HG03439 (cell line): Measurements from ENCODE around the gene ADARB2.

Experiments
- ATAC-seq: cut with Tn5 transposase; IDR thresholded peaks from one replicate; pipeline ENCODE4 v1.9.1; 2021; ENCODE audit warnings: mild to moderate bottlenecking, moderate library complexity; ENCODE audit not compliant: unreplicated experiment

ADARB2 gene

DNA sequence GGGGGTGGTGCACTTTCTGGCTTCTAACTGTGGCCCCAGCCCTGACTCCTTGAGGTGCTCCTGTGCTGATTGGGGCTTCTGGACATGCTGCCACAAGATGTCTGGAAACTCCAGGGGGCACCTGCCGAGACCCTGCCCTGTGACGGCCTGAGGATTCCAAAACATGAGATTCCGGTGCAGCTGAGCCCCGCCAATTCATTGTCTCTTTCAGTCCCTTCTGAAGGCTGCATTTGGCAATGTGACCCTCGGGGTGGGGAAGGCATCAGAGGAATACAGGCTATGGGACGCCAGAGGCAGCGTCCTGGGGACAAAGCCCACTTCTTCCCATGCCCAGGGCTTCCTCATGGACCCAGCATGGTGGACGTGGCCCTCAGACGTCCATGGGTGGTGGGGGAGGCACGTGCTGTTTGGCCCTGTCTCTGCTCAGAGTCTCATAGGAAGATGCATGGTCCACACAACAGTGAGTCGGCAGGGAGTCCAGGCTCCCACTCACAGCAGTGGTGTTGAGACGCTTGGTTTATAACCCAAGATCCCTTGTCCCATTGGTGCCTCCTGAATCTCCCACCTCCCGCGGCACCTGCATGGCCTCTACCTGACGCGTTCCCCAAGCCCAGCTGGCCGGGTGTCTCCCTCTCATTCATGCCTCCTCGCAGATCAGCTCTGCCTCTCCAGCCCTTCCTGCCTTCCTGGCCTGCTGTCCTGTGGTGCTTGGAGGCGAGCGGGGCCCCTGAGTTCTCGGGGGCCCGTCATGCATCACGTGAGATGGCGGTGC is 551.2 kb downstream of the ADARB2 start:
- ATAC-seq, result no peak

DNA sequence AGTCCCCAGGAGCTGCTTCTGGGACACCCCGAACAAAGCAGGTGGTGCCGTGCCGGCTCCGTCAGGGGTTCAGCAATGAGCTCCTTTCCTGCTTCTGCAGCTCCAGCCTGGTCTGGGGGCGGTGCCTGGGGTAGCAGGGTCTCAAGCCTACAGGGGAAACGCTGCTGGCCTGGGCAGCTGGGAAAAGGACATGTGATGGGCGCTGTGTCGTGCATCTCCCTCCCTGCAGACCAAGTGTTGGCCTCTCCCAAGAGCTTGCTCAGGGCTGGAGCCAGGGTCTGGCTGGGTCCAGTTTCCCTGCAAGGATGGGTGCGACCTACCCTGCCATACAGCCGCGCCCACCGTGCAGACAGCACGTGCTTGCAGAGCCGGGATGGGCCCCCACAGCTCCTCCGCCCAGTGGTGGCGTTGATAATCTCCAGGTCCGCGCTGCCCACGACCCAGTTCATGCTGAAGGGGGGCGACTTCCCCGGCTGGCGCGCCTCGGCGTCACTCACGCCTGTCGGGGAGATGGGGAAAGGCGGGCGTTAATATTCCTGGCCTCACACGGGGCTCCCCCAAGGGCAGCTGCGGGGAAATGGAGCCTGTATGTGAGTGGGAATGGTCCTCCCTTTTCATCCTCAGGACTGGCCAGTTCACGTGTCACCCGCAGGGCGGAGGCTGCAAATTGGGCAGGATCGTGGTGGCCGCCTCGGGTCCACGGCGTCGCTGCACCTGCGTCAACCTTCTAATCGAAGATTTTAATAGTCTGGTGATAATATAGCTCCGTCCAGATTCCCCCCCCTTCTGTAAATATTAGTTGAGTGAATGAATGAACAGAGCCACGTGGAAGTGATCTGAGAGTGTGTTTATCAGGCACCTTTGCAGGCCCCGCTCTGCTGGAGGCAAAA is 552.5 kb downstream of the ADARB2 start:
- ATAC-seq, result no peak

DNA sequence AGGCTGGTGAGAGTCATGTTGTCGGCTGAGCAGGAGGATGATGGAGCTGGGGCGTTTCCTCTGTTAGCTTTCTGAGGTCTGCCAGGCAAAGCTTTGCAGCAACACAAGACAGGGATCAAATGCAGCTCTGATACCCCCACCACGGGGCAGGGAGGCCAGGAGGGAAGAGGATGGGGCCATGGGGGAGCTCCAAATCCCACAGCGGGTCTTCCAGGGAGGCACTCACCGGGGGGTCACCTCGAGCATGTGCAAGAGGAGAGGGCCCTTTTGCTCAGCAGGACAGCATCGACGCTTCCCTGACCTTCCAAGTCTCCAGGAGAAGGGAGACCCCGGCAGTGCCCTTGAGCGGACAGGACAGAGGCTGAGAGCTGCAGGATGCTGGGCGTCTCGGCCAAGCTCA is 553.6 kb downstream of the ADARB2 start:
- no peak for ATAC-seq

DNA sequence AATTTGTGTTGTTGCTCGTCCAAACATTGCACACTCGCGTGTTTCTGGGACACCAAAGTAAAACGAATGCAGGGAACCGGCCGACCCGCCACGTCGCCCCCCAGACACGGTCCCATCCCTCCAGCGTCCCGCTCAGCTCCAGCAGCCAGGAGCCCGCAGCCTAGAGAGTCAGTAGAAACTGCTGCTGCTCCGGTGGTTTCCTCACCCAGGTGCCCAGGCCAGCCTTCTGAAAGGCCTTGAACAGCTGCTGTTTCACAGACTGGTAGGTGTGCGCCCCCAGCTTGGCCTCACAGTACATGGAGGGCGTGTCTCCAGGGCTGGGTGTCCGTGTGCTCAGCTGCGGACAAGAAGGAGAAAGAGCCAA is 554.3 kb downstream of the ADARB2 start:
- no peak for ATAC-seq

- ATAC-seq, result no peak
Measured at GRCh38 chr10:1182280-1183032, 554.9 kb downstream of the ADARB2 start.

GRCh38 chr10:1180836-1181235 is 556.5 kb downstream of the ADARB2 start:
- ATAC-seq, result no peak

- no peak for ATAC-seq
Measured at GRCh38 chr10:1180071-1180730, 557.1 kb downstream of the ADARB2 start.

DNA sequence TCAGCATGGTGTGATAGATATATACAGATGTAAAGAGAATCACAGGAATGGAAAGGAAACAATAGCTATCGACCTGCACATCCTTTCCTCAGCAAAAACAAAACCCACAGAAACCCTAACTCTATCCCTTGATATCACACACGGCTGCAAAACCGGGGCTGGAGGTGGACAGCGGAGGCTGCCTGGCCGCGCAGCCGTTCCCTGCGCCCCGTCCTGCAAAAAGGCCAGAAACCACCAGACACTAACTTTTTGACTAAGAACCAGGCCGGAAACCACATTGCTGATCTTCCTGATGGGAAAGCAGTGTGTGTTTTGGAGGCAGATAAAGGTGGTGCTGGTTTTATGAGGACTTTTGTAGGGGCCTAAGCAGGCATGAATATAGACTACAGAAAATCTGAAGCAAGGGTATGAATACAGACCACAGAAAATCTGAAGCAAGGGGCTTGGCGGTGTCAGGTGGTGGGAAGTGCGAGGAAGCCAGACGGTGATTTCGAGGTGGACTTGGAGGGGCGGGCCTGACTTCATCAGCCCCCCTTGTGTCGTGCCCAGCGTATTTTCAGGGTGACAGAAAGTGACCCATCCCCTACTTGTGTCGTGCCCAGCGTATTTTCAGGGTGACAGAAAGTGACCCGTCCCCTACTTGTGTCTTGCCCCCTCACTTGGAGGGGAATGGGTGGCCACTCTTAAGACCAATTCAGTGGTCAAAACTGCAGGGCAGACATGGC is 557.8 kb downstream of the ADARB2 start:
- no peak for ATAC-seq

DNA sequence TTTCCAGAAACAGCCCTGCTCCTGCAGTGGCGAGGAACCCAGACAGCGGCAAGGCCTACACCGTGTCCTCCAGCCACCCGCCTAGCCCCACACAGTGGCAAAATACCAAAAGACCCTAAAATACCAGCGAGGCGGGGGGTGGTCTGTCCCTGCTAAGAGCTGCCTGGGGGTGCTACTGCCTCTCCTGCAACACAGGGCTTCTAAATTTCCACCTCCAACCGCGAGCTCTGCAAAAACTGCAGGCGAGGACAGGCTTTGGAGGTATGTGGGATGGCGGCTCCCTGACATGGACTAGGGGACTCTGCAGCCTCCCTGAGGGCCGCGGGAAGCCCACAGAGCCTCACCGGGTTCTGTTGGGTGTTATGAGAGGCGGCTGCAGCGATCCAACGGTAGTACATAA is 558.8 kb downstream of the ADARB2 start:
- ATAC-seq, result no peak

GRCh38 chr10:1177936-1178335 is 559.4 kb downstream of the ADARB2 start:
- ATAC-seq, result no peak

GRCh38 chr10:1175956-1176565 is 561.3 kb downstream of the ADARB2 start:
- ATAC-seq, result no peak

- ATAC-seq, result no peak
Measured at GRCh38 chr10:1174022-1174421, 563.3 kb downstream of the ADARB2 start.

- ATAC-seq, result no peak
Measured at GRCh38 chr10:1173091-1173490, 564.2 kb downstream of the ADARB2 start.

DNA sequence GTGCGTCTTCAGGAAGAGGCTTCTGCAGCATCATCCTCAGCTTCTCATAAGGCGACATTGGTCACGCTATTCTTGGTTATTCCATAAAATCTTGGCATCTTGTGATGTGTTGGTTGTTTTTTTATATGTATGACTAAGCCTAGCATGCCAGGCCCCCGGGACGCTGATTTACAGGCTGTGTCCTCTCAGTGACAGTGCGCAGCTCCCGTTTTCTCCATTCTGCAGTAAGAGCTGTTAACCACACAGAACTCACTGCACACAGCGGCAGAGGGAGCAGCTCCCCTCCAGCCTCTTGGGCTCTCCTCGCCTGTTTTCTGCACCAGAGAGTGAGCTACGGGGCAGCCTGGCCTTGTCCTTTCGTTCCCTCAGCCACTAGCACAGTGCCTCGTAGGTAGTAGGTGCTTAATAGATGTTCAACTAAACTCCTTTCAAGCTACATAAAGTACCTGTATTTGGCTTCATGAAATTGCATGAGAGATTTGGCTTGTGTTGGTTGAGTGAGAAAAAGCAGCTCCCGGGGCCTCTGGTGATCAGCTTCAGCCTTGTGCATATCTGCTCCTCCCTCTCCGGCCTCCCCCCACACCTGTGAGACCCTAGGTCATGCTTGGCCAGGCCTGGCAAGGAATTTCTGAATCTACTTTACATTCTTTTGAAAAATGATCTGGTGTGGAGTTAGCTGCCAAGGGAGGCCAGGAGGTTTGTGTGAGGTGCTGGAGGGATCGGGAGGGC is 564.9 kb downstream of the ADARB2 start:
- ATAC-seq, result no peak

DNA sequence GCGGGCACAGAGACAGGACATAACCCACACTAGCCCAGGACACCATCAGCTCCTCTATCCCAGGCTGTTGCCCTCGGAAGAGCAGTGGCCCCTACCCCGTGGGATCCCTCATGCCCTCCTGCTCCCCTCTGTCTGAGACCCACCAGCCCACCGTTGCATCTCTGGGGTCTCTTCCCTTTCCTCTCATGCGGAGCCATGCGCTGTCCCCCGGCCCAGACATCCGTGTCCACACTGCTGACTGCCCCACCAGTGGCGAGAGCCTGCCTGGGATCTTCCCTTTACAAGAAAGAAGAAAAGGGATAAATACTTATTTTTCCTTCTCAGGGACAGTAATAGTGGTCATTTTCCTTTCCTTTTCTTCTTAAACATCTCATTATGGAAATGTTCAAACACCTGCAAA is 565.7 kb downstream of the ADARB2 start:
- ATAC-seq, result no peak

- ATAC-seq, result no peak
Measured at GRCh38 chr10:1171182-1171581, 566.1 kb downstream of the ADARB2 start.

GRCh38 chr10:1170867-1171180 is 566.5 kb downstream of the ADARB2 start:
- ATAC-seq, result no peak

DNA sequence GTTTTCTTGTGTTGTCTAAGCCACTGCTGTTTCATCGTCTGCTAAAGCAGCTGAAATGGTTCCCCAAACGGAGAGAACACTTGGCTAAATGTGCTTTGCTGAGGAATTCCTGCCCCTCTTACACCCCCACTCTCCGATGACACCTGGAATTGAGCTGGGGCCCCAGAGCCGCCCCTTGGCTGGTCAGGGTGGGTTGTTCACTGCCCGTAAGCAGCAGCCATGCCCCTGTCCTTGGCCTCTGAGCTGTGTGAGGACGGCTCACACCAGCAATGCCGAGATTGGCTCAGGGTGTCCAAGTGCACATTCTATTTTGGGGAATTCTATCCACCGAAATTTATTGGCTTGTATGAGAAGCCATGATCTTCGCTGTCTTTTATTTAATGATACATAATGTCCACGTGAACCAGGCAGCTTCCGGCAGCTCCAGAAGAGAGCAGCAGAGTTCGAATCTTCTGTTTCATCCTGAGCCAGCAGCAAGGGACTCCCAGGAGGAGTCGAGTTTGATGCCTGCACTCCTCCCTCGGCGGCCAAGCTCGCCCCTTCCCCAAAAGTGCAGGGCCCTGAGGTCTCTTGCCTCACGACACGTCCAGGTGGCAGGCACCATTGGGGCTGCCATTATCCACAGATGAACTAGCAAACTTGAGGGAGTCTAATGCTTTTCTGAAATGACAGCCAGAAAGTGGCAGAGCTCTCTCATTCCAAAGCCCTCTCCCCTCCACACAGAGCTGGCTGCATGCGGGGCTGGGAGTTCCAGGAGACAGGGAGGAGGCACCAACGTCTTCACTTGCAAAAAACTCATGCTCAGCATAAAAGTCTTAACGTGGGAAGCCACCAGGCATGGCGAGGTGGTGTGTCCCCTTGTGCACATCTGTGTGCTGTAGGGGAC is 567.1 kb downstream of the ADARB2 start:
- no peak for ATAC-seq
